Peyer's patch (tissue), 4 donors: ENCODE measurements around the gene MAPT. TPM values are rescaled to one million over a fixed set of nuclear protein-coding genes. Genes with fewer than 3 reads are reported as not detected.

Experiments used
- DNase-seq, 3 donors: peaks; one replicate each; pipeline ENCODE4 v3.0.0-alpha.2; 2017 to 2019
- H3K27ac ChIP-seq, 4 donors: fragments of 200-600 bp; sonication (generic); one replicate each; pipeline ENCODE4 v1.5.1; 2016 to 2019
- H3K27me3 ChIP-seq, 2 donors: fragments of 200-600 bp; sonication (generic); one replicate each; pipeline ENCODE4 v1.5.1; 2019
- H3K36me3 ChIP-seq, 3 donors: fragments of 200-600 bp; sonication (generic); one replicate each; pipeline ENCODE4 v1.5.1; 2016 to 2019
- H3K4me1 ChIP-seq, 4 donors: fragments of 200-600 bp; sonication (generic); one replicate each; pipeline ENCODE4 v1.5.1; 2016 to 2019
- H3K4me3 ChIP-seq, 4 donors: fragments of 200-600 bp; sonication (generic); 1 replicate in 3 of 4; 2 replicates in 1 of 4; pipeline ENCODE4 v1.5.1; 2016 to 2019; ENCODE audit warnings: mild to moderate bottlenecking in 1 of 4
- H3K9me3 ChIP-seq, 4 donors: fragments of 200-600 bp; sonication (generic); one replicate each; pipeline ENCODE4 v1.5.1; 2016 to 2019; ENCODE audit warnings: mild to moderate bottlenecking in 1 of 4
- POLR2A ChIP-seq, 2 donors: fragments of 450-650 bp; IDR thresholded peaks; one replicate each; pipeline ENCODE4 v1.5.1; 2017; ENCODE audit warnings: antibody characterized with exemption in 2 of 2, mild to moderate bottlenecking in 2 of 2, moderate library complexity in 2 of 2
- total RNA-seq, 4 donors: library from RNA; depleted of rRNA; stranded (reverse); fragments of >200 nt; gene quantifications; one replicate each; pipeline ENCODE4 v1.1.0, GENCODE V29; 2016
- TF ChIP-seq, protein P1 (sequence below), 6 experiments: fragments of 450-650 bp in 4 of 6; fragments of 200-600 bp in 2 of 6; sonication (generic) in 1 of 6; IDR thresholded peaks; one replicate each; pipeline ENCODE4 v1.5.1; 2017 to 2019; ENCODE audit warnings: antibody characterized with exemption in 6 of 6, mild to moderate bottlenecking in 3 of 6, moderate library complexity in 1 of 6

MAPT gene
- total RNA-seq, 4 donors from 2014 or later: 0.35 to 1.6 (median 0.94) TPM; not detected in 1

DNA sequence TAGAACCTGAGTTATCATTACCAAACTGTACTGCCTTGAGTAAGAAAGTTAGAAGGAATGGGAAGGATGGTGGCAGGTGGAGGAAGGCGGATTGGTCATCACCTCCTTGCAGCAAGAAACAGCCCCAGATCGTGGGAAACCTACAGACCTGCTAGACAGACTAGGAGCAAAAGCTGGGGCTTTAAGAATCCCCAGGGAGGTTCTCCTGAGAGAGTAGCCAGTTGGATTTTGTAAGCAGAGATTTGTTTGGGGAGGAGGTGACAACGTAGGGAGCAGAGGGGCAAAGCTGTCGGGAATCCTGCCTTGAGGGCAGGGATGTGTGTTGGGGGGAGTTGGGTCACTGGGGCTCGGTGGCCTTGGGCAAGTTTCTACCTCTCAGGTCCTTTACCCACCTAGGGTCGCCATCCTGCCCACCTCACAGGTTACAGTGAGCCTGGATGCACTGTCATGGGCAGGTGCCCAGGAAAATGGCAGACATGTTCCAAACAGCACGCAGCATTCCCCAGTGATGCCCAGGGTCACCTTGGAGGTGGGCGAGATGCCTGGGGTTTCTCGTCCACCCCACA, 55.5 kb downstream of the MAPT start:
- H3K4me3 ChIP-seq: no peak overlapping the region
- H3K4me1 ChIP-seq: no peaks in the 10 kb centered on the region
- no peak for TF ChIP-seq POLR2A (IDR thresholded peaks at IDR 0.05)
- TF ChIP-seq, protein P1, sequence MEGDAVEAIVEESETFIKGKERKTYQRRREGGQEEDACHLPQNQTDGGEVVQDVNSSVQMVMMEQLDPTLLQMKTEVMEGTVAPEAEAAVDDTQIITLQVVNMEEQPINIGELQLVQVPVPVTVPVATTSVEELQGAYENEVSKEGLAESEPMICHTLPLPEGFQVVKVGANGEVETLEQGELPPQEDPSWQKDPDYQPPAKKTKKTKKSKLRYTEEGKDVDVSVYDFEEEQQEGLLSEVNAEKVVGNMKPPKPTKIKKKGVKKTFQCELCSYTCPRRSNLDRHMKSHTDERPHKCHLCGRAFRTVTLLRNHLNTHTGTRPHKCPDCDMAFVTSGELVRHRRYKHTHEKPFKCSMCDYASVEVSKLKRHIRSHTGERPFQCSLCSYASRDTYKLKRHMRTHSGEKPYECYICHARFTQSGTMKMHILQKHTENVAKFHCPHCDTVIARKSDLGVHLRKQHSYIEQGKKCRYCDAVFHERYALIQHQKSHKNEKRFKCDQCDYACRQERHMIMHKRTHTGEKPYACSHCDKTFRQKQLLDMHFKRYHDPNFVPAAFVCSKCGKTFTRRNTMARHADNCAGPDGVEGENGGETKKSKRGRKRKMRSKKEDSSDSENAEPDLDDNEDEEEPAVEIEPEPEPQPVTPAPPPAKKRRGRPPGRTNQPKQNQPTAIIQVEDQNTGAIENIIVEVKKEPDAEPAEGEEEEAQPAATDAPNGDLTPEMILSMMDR (IDR thresholded peaks at IDR 0.05): no peak
- no peaks in the 10 kb centered on the region for H3K36me3 ChIP-seq
- H3K27ac ChIP-seq: no peak overlapping the region
- H3K9me3 ChIP-seq: no peaks in the 10 kb centered on the region
- no peak for DNase-seq
- H3K27me3 ChIP-seq: peaks cover 0 to 7% of the 10 kb centered on the region in 2 donors

GRCh38 chr17:45950888-45951287, 56.5 kb downstream of the MAPT start:
- no peak for DNase-seq
- H3K36me3 ChIP-seq: no peaks in the 10 kb centered on the region
- TF ChIP-seq, protein P1 (IDR thresholded peaks at IDR 0.05): no peak
- no peak for TF ChIP-seq POLR2A (IDR thresholded peaks at IDR 0.05)
- H3K4me1 ChIP-seq: no peaks in the 10 kb centered on the region
- no peak overlapping the region for H3K4me3 ChIP-seq
- H3K27ac ChIP-seq: no peak overlapping the region
- H3K9me3 ChIP-seq: no peaks in the 10 kb centered on the region
- peaks cover 0 to 7% of the 10 kb centered on the region in 2 donors for H3K27me3 ChIP-seq

GRCh38 chr17:45951403-45951802, 57.0 kb downstream of the MAPT start:
- H3K4me1 ChIP-seq: no peaks in the 10 kb centered on the region
- H3K27me3 ChIP-seq: peaks cover 0 to 7% of the 10 kb centered on the region in 2 donors
- no peaks in the 10 kb centered on the region for H3K9me3 ChIP-seq
- no peak for DNase-seq
- H3K27ac ChIP-seq: no peak overlapping the region
- TF ChIP-seq POLR2A (IDR thresholded peaks at IDR 0.05): no peak
- TF ChIP-seq, protein P1 (IDR thresholded peaks at IDR 0.05): no peak
- no peaks in the 10 kb centered on the region for H3K36me3 ChIP-seq
- H3K4me3 ChIP-seq: no peak overlapping the region

DNA sequence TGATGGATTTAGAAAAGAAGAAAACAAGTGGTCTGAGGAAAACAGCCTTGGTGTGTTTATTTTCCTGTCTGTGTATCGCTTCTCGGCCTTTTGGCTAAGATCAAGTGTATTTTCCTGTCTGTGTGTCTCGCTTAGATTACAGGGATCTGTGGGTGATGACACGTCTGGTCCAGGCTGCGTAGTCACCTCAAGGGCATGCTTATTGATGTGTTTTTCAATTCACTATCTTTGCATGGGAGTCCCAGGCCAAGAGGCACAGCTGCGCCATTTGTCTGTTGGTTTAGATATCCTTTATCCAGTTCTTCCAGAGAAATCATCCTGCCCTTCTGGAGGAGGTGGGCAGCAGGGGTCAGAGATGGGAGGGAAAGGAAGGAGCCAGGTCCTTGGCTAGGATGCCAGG, 57.6 kb downstream of the MAPT start:
- H3K4me3 ChIP-seq: no peak overlapping the region
- no peaks in the 10 kb centered on the region for H3K4me1 ChIP-seq
- DNase-seq: no peak
- H3K9me3 ChIP-seq: no peaks in the 10 kb centered on the region
- H3K36me3 ChIP-seq: no peaks in the 10 kb centered on the region
- peaks cover 0 to 7% of the 10 kb centered on the region in 2 donors for H3K27me3 ChIP-seq
- no peak overlapping the region for H3K27ac ChIP-seq
- TF ChIP-seq, protein P1 (IDR thresholded peaks at IDR 0.05): no peak
- TF ChIP-seq POLR2A (IDR thresholded peaks at IDR 0.05): no peak

DNA sequence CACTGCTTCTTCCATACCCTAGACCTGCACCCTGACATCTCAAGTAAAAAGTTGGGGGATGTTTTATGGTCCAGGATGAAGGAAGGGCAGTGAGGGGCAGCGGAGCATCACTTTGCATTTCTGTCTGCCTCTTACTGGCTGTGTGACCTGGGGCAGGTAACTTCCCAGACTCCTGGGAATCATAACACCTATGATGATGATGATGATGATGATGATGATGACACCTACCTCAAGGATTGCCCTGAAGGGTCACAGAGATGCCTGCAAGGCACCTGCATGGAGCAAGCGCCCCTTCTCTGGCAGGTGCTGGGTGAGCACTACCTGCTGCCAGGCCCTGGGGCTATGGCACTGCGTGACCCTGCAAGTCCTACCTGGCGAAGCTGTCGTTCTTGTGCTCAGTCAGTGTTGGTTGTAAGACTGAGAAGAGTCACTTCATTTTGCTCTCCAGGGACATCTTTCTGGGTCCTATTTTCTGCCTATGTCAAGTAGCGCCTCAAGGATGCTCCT, 58.5 kb downstream of the MAPT start:
- Histone ChIP-seq H3K36me3 (no peaks in the 10 kb centered on the region), H3K9me3 (no peaks in the 10 kb centered on the region), H3K27me3 (peaks cover 0 to 7% of the 10 kb centered on the region in 2 donors), H3K27ac (no peak overlapping the region), H3K4me3 (no peak overlapping the region), H3K4me1 (no peaks in the 10 kb centered on the region)
- DNase-seq: no peak
- TF ChIP-seq, protein P1 (IDR thresholded peaks at IDR 0.05): no peak
- no peak for TF ChIP-seq POLR2A (IDR thresholded peaks at IDR 0.05)
